Smooth muscle cell (in vitro differentiated cells): ENCODE results near the gene TADA2A. TPM values are rescaled to one million over a fixed set of nuclear protein-coding genes. Genes with fewer than 3 reads are reported as not detected.
A peak's percentile ranks its signal among the peaks of the same experiment; 100 is the strongest.

ENCODE experiments used
- DNase-seq: peaks from one replicate; lab custom pipeline; 2025; ENCODE audit not compliant: unreplicated experiment; lab: John Stamatoyannopoulos, UW
- H2AFZ ChIP-seq: fragments of 200-600 bp; sonication (generic); 2 replicates; pipeline ENCODE4 v1.6.0; 2016; ENCODE audit warnings: antibody characterized with exemption, low read depth, mild to moderate bottlenecking
- H3F3A ChIP-seq: fragments of 200-600 bp; sonication (generic); 2 replicates; pipeline ENCODE4 v1.6.0; 2017; ENCODE audit warnings: antibody characterized with exemption, low read depth
- H3K27ac ChIP-seq: fragments of 200-600 bp; sonication (generic); 2 replicates; pipeline ENCODE4 v1.5.1; 2016; ENCODE audit warnings: low read depth, mild to moderate bottlenecking
- H3K27me3 ChIP-seq: fragments of 200-600 bp; sonication (generic); 2 replicates; pipeline ENCODE4 v1.6.1; 2016; ENCODE audit warnings: low read depth, mild to moderate bottlenecking
- H3K36me3 ChIP-seq: fragments of 200-600 bp; sonication (generic); 2 replicates; pipeline ENCODE4 v1.5.1; 2016; ENCODE audit warnings: low read depth
- H3K4me1 ChIP-seq: fragments of 200-600 bp; sonication (generic); 2 replicates; pipeline ENCODE4 v1.5.1; 2016; ENCODE audit warnings: low read depth
- H3K4me2 ChIP-seq: fragments of 200-600 bp; sonication (generic); 2 replicates; pipeline ENCODE4 v1.6.0; 2016; ENCODE audit warnings: mild to moderate bottlenecking
- H3K4me3 ChIP-seq: fragments of 200-600 bp; sonication (generic); 2 replicates; pipeline ENCODE4 v1.5.1; 2016; ENCODE audit warnings: mild to moderate bottlenecking
- H3K79me2 ChIP-seq: fragments of 200-600 bp; sonication (generic); 2 replicates; pipeline ENCODE4 v1.6.0; 2016; ENCODE audit warnings: low read depth, mild to moderate bottlenecking
- H3K9ac ChIP-seq: fragments of 200-600 bp; sonication (generic); 2 replicates; pipeline ENCODE4 v1.6.0; 2016; ENCODE audit warnings: low read depth
- H3K9me3 ChIP-seq: fragments of 200-600 bp; sonication (generic); replicated peaks from 2 replicates; pipeline ENCODE4 v1.5.1; 2016; ENCODE audit warnings: low read depth
- H4K20me1 ChIP-seq: fragments of 200-600 bp; sonication (generic); 2 replicates; pipeline ENCODE4 v1.6.0; 2016; ENCODE audit warnings: low read depth
- CTCF ChIP-seq: fragments of 200-600 bp; sonication (generic); IDR thresholded peaks from 2 replicates; pipeline ENCODE4 v1.5.1; 2017; ENCODE audit warnings: borderline replicate concordance, mild to moderate bottlenecking, antibody characterized with exemption; ENCODE audit not compliant: insufficient read depth, poor library complexity, severe bottlenecking
- WGBS: methylation state at CpG from one replicate; pipeline ENCODE4 v1.1.7; 2016; ENCODE audit warnings: low lambda C conversion rate; 5-methylcytosine and 5-hydroxymethylcytosine counted together
- polyA plus RNA-seq: library from polyadenylated mRNA; unstranded; fragments of >200 nt; fragmentation: Nextera tagmentation; extraction: Ambion mirVana; gene quantifications from 2 replicates; pipeline ENCODE4 v1.2.1, GENCODE V29; 2016
- total RNA-seq: library from RNA; depleted of rRNA; stranded (reverse); fragments of >200 nt; gene quantifications from 2 replicates; pipeline ENCODE4 v1.2.3, GENCODE V29; 2014

The TADA2A gene
- total and polyA plus RNA-seq, 2 experiments from 2014 or later, result 9.7 to 11.8 TPM

DNA sequence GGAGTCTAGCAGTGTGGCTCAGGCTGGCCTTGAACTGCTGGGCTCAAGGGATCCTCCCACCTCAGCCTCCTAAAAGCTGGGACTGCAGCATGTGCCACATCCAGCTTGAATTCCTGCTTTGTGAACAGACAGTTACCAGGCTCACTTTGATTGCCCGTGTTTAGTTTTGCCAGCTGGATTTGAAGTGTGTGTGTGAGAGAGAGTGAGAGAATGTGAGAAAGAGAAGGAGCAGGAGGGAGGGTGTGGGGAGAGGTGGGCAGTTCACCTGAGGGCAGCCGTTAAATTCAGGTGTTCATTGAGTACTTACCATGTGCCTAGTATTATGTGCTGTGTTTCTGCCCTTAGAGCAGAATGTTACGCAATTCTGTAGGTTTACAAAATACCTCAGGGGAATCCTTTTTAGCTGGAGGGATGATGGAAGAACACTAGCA is 87.7 kb downstream of the TADA2A start:
- DNase-seq, result no peak
- no peaks in the 10 kb centered on the region for H3K36me3 ChIP-seq
- H3K4me2 ChIP-seq, result no peak overlapping the region
- peaks cover 11% of the 10 kb centered on the region for H3F3A ChIP-seq
- H3K9ac ChIP-seq, result no peak overlapping the region
- no peaks in the 10 kb centered on the region for H3K9me3 ChIP-seq
- no peak overlapping the region for H2AFZ ChIP-seq
- H3K27ac ChIP-seq, result peak overlapping the region; percentile 99
- H4K20me1 ChIP-seq, result peaks cover 65% of the 10 kb centered on the region
- H3K27me3 ChIP-seq, result no peaks in the 10 kb centered on the region
- H3K4me3 ChIP-seq, result no peak overlapping the region
- WGBS, result 79% methylated on average over 3 of the region's 3 CpGs
- H3K4me1 ChIP-seq, result peaks cover 21% of the 10 kb centered on the region
- H3K79me2 ChIP-seq, result peaks cover 77% of the 10 kb centered on the region
- TF ChIP-seq CTCF, result no peak

- H3K4me3 ChIP-seq, result no peak overlapping the region
- no peak for DNase-seq
- H3K4me2 ChIP-seq, result no peak overlapping the region
- TF ChIP-seq CTCF, result no peak
- H3K4me1 ChIP-seq, result peaks cover 21% of the 10 kb centered on the region
- peaks cover 11% of the 10 kb centered on the region for H3F3A ChIP-seq
- H3K9ac ChIP-seq, result no peak overlapping the region
- peaks cover 71% of the 10 kb centered on the region for H4K20me1 ChIP-seq
- H3K79me2 ChIP-seq, result peaks cover 82% of the 10 kb centered on the region
- H3K27me3 ChIP-seq, result no peaks in the 10 kb centered on the region
- H2AFZ ChIP-seq, result no peak overlapping the region
- no peak overlapping the region for H3K27ac ChIP-seq
- WGBS, result 68% methylated on average over 8 of the region's 8 CpGs
- no peaks in the 10 kb centered on the region for H3K36me3 ChIP-seq
- no peaks in the 10 kb centered on the region for H3K9me3 ChIP-seq
These were observed 88.3 kb downstream of the TADA2A start for GRCh38 chr17:37494971-37495370.

GRCh38 chr17:37500378-37500777 is 93.7 kb downstream of the TADA2A start:
- no peak for DNase-seq
- Histone ChIP-seq H3K4me2 (no peak overlapping the region), H3F3A (no peaks in the 10 kb centered on the region), H3K4me3 (no peak overlapping the region), H3K27ac (no peak overlapping the region), H3K9ac (no peak overlapping the region), H3K9me3 (no peaks in the 10 kb centered on the region), H2AFZ (no peak overlapping the region), H3K27me3 (no peaks in the 10 kb centered on the region), H3K79me2 (peaks cover 96% of the 10 kb centered on the region), H3K36me3 (no peaks in the 10 kb centered on the region), H4K20me1 (peaks cover 99% of the 10 kb centered on the region), H3K4me1 (no peaks in the 10 kb centered on the region)
- no peak for TF ChIP-seq CTCF
